BE2C (cell line): Measurements from ENCODE around the gene ESYT3.

Experiments
- DNase-seq: peaks from one replicate; pipeline ENCODE4 v3.0.0-alpha.2; 2020
- H3K27me3 ChIP-seq: fragments of 250-450 bp; sonication (Bioruptor Pico); 2 replicates; pipeline ENCODE4 v1.5.1; 2020; ENCODE audit warnings: mild to moderate bottlenecking
- H3K36me3 ChIP-seq: fragments of 250-450 bp; sonication (Bioruptor Pico); 2 replicates; pipeline ENCODE4 v1.5.1; 2020; ENCODE audit warnings: mild to moderate bottlenecking
- H3K4me1 ChIP-seq: fragments of 250-450 bp; sonication (Bioruptor Pico); 2 replicates; pipeline ENCODE4 v1.5.1; 2020
- H3K4me3 ChIP-seq: 2 replicates; pipeline ENCODE4 v1.5.1; 2011; ENCODE audit warnings: low read depth, low read length
- H3K9me3 ChIP-seq: fragments of 250-450 bp; sonication (Bioruptor Pico); 2 replicates; pipeline ENCODE4 v1.5.1; 2020
- TF ChIP-seq, protein P1 (sequence below): IDR thresholded peaks from 2 replicates; pipeline ENCODE4 v1.5.1; 2012; ENCODE audit warnings: mild to moderate bottlenecking, low read depth, low read length

The ESYT3 gene

DNA sequence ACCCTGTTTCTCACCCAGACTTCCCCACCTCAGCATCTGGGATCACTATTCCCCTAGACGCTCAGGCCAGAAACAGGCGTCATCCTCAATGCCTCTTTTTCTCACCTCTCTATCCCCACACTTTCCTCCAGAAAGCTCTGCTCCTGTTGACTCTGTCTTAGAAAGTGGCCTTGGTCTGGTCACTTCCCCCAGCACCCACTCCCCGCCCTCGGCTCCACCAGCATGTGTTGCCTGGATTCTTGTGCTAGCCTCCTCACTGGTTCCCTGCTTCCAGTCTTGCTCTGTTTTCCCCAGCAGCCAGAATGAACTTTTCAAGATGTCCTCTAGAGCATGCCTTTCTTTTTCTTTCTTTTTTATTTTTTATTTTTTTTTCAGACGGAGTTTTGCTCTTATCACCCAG is 39.7 kb upstream of the ESYT3 start:
- no peak for DNase-seq
- H3K4me1 ChIP-seq: no peaks in the 10 kb centered on the region
- TF ChIP-seq, protein P1, sequence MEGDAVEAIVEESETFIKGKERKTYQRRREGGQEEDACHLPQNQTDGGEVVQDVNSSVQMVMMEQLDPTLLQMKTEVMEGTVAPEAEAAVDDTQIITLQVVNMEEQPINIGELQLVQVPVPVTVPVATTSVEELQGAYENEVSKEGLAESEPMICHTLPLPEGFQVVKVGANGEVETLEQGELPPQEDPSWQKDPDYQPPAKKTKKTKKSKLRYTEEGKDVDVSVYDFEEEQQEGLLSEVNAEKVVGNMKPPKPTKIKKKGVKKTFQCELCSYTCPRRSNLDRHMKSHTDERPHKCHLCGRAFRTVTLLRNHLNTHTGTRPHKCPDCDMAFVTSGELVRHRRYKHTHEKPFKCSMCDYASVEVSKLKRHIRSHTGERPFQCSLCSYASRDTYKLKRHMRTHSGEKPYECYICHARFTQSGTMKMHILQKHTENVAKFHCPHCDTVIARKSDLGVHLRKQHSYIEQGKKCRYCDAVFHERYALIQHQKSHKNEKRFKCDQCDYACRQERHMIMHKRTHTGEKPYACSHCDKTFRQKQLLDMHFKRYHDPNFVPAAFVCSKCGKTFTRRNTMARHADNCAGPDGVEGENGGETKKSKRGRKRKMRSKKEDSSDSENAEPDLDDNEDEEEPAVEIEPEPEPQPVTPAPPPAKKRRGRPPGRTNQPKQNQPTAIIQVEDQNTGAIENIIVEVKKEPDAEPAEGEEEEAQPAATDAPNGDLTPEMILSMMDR: no peak
- no peaks in the 10 kb centered on the region; the same call in 1 of the 2 replicates for H3K27me3 ChIP-seq
- no peaks in the 10 kb centered on the region for H3K9me3 ChIP-seq
- no peak overlapping the region for H3K4me3 ChIP-seq
- no peaks in the 10 kb centered on the region for H3K36me3 ChIP-seq

DNA sequence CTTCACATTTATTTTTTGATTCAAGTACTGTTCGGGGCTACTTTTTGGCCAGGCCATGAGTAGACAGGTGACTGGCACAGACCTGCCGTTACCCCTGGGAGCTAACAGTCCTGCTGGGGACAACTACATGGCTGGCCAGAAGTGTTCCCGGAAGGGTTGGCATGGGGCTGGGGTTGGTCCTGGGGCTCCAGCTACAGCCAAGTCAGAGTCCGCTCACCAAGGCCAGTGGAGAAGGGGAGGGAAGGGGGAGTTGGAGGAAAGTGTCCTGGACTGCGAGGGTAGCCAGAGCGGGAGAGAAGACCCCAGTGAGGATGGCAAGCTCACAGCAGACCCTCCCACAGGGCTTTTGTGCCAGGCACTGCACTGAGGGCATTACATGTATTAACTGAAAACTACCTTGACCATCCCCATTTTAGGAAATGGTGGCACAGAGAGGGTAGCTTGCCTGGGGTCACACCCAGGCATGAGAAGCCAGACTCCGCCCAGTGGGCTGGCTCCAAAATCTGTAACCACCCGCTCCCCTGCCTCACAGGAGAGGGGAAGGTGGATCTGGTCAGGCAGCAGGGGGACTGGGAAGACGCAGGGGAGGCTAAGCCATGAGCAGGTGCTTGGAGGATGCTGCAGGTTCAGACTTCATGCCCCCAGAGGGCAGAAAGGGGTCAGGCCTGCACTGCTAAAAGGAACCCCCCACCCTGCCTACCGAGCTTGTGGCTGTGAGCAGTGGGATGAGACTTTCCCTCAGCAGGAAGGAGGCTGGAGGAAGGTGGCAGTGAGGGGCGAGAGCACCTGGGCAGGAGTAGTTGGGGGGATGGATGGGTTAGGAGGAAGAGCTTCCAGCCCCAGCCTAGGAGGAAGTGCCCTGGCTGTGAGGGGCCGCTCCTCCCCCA is 38.3 kb upstream of the ESYT3 start:
- Histone ChIP-seq H3K36me3 (no peaks in the 10 kb centered on the region), H3K9me3 (no peaks in the 10 kb centered on the region), H3K27me3 (no peaks in the 10 kb centered on the region; the same call in 1 of the 2 replicates), H3K4me1 (no peaks in the 10 kb centered on the region), H3K4me3 (no peak overlapping the region)
- no peak for DNase-seq
- TF ChIP-seq, protein P1: no peak

DNA sequence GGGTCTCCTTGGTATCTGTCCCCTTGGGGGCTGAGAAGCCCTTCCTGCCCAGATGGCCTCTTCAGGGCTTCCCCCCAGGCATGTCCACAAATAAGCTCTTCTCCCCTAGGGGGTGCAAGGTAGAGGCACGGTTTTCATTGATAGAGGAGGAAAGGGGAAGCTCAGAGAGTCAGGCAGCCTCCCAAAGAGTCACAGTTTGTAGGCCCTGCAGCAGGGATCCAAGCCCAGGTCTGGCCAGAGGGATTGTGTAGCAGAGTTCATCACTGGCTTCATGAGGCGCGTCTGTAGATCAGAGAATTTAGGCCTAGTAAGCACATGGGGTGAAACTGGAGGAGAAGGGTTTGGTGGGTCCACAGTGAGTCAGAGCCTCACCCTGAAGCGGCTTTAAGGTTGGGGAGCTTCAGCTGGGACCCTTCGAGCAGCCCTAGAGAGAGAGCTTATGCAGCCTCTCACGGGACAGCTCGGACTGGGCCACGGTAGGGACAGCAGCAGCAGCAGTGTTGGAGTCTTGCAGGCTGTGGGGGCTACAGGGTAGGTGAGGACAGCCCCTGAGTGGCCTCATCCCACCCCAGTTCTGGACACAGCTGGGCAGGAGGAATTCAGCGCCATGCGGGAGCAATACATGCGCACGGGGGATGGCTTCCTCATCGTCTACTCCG is 37.5 kb upstream of the ESYT3 start:
- Histone ChIP-seq H3K4me3 (no peak overlapping the region), H3K9me3 (no peaks in the 10 kb centered on the region), H3K27me3 (no peaks in the 10 kb centered on the region; the same call in 1 of the 2 replicates), H3K36me3 (no peaks in the 10 kb centered on the region), H3K4me1 (no peaks in the 10 kb centered on the region)
- TF ChIP-seq, protein P1: no peak
- no peak for DNase-seq

DNA sequence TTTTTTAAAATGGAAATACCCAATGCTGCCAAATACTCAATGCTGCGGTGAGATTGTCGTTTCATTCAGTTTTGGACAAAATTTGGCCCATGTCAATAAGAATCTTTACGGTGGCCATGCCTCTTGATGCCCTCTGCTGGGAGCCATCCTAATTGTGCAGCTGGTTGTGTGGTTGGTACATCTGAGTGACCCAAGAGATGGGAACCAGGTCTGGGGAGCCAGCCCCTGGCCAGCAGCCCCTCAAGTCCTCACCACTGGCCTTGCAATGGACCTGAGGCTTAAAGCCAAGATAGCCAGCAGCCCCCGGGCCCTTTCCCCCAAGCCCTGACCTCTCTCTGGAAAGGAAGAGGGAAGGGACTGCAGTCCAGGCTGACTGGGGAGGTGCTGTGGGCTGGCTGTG is 36.4 kb upstream of the ESYT3 start:
- Histone ChIP-seq H3K36me3 (no peaks in the 10 kb centered on the region), H3K4me3 (no peak overlapping the region), H3K9me3 (no peaks in the 10 kb centered on the region), H3K4me1 (no peaks in the 10 kb centered on the region), H3K27me3 (no peaks in the 10 kb centered on the region)
- no peak for DNase-seq
- TF ChIP-seq, protein P1: 0 out of 2 replicates have a peak, but pooled peaks have one; percentile 13

DNA sequence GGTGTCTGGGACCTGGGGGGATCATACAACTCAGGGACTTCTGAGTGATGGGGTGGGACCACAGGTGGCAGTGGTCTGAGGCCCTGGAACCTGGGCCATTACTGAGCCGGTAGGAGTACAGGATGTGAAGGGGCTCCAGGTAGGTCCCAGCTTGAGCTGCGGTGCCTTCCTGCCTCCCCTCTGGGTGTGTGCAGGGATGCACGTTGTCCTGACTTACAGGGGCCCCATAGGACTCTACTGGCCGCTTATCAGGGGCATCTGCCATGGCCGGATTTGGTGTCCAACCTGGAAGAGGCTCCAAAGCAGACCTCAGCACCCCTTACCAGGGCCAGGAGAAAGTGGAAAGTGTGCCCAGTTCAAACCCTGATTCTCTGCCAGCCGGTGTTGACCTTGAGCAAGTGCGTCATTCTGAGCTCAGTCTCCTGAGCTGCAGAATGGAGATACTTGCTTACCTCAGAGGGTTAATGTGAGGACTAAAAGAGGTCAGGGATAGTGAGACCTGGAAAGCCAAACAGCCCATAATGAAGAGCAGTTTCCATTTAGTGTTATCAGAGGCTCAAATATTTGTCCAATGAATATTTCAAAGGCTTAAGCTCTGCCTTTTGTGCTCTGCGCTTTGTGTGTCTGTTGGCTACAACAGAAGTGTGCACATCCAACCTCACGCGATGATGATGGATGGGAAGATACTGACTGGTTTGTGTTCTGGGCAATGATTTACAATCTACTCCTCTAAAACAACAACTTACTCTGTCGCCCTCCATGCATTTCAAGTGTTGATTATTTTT is 35.4 kb upstream of the ESYT3 start:
- no peak for DNase-seq
- no peak overlapping the region for H3K4me3 ChIP-seq
- H3K4me1 ChIP-seq: no peaks in the 10 kb centered on the region
- H3K36me3 ChIP-seq: no peaks in the 10 kb centered on the region
- H3K27me3 ChIP-seq: no peaks in the 10 kb centered on the region
- TF ChIP-seq, protein P1: no peak
- H3K9me3 ChIP-seq: no peaks in the 10 kb centered on the region
